Measurements from ENCODE around the gene PRRG1.
"Not testable (repeated sequence)": the region's sequence is repeated elsewhere in the genome, so short reads cannot be mapped to it uniquely, and the experiment has no call there.

The PRRG1 gene

DNA sequence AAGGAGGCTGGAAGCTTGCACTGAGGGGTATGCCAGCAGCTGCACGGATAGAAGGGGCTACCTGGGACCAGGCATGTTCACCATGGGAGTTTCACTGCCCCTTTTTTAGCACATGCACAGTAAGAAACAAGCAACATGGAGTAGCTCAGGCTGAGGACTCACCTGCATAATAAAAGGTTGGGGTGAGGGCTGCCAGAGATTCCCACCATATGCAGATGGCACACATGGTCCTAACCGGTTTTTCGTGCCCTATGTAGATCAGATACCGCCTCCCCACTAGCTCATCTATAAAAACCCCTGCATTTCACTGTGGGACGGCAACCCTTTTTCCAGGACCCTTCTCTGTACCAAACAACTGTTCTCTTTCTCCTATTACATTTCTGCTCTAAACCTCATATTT, 125.3 kb downstream of the PRRG1 start:
- DNase-seq: no peak

DNA sequence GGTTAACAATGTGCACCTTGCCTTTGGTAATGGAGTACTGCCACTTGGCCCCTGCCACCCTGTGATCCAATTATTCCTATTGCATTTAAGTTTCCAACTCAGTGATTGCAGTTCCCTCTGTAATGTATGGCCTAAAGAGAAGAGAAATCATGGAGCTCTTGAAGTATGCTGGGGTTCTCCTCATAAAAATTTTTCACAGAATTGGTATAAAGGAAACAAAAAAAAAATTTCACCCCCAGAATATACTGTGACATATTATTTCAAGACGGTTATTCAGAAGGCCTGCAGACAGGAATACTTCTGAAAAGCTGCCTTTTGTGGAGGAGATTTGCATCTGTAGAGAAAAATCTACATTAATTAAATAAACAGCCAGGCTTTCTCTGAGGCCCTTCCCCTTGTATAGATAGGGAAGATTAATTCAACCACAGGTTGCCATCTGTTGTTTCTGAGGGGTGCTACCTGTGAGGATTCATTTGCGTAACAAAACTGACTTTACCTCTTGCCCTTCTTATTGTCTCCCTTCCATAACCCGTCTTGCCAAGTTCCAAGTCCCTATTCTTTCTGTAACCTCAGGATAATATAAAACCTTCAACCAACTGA, 127.5 kb downstream of the PRRG1 start:
- no peak for DNase-seq

DNA sequence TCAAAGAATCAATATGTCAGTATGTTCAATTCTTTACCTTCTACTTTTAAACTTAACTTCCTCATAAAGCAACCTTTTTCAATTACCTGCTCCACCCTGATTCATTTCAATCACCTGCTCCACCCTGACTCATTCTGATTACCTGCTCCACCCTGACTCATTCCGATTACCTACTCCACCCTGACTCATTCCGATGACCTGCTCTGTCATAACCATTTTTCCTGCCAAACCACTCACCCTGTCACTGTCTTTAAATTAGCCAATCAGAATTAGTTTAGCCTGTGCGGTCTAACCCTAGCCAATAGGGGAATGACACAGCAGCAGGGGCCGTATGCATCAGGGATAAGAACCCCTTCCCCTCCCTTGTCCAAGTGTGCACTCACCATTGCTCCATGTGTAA, 135.2 kb downstream of the PRRG1 start:
- not testable (repeated sequence) for DNase-seq

DNA sequence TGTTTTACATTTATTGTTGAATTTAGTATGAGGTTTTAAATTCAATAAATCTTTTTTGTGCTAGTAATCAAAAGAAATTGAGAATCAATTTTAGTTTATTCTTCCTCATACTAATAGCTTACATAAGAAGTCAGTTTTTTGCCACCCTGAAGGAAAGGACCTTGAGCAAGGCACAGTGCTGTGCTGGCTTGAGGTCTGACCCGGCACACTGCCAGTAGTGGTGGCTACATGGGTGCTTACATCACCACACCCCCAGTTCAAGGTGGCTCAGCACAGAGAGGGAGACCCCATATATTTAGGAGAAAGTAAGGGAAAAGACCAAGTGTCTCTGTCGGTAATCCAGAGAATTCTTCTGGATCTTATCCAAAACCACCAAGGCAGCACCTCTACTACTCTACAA, 136.3 kb downstream of the PRRG1 start:
- no peak for DNase-seq

DNA sequence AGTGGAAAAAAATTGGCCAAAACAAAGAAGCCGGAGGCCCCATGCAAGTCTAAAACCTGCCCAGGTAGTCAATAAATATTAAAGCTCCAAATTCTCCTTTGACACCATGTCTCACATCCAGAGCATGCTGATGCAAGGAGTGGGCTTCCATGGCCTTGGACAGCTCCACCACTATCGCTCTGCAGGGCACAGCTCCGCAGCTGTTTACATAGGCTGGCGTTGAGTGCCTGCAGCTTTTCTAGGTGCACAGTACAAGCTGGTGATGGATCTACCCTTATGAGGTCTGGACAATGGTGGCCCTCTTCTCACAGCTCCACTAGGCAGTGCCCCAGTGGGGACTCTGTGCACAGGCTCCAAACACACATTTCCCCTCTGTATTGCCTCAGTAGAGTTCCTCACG, 138.1 kb downstream of the PRRG1 start:
- no peak for DNase-seq

DNA sequence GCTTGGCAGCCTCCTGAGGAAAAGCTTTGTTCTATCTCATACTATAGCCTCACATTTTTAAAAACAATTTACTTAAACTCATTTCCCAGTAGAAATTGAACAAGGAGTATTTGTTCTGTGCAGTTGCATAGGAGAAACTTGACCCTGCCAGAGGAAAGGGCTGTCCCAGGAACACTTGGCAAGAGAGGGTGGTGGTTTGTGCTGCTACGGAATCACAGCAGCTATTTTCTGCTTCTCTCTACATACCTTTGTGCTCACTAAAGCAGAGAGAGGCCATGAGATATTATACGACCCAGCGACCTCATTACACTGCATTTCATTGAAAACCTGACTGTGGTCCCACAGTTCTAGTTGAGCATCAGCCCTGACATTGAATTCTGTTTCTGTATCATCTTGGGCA, 139.2 kb downstream of the PRRG1 start:
- DNase-seq: no peak

DNA sequence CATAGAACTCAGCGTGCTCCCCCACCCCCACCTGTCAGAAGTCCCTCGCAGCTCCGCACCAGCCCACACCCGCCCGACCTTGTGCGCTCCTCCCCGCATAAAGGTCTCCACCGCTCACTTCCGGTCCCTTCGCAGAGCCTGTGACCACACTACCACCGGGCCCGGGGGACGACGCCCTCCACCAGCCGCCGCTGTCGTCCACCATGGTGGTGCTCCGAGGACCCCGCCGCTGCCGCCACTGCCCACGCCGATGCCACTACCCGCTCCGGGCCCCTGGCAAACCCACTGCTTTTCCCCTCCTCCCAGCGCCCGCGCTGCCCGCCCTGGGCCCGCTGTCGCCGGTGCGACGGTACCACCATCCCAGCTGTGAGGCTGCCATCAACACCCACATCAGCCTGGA, 142.5 kb downstream of the PRRG1 start:
- no peak for DNase-seq

DNA sequence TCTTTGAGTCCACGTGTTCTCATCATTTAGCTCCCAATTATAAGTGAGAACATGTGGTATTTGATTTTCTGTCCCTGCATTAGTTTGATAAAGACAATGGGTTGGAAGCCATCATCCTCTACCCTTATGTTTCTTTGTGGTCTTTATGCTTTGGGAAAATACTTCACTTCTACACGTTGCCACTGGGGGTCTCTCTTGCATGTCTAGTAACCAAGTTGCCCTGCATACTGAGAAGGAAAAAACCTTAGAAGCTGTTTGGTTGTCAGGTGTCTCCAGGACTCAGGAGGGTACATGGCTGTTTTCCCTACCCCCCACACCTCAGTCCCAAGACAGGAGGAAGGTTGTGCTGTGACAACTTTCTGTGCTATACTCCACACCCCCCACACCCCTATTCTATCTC, 146.6 kb downstream of the PRRG1 start:
- DNase-seq: not testable (repeated sequence)

DNA sequence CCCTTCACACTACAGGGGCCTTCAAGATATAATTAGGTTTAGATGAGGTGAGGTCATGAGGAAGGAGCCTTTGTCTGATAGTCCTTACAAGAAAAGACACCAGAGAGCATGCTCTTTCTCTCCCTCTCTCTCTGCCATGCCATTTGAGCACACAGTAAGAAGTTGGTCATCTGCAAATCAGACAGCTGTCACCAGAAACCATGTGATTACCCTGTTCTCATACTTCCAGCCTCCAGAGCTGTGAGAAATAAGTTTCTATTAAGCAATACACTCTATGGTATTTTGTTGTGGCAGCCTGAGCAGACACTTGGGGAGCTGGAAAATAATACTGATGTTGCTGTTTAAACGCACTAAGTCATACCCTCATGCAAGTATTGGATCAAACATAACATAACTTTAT, 148.0 kb downstream of the PRRG1 start:
- DNase-seq: not testable (repeated sequence)

DNA sequence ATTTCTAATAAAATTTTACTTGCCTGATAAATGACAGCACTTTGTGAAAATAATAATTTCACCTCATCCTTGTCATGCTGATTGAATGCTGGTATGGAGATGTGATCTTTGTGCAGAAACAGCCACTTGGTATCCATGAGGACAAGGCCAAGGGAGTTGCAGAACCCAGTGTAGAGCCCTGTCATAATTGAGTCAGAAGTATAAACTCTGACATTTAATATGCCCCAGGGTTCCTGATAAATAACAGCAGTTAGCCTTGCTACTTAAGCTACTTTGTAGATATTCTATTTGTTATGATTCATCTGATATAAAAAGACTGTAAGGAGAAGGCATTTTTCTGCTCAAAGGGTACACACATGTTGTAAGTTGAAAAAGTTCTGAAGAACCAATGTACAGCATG, 149.2 kb downstream of the PRRG1 start:
- not testable (repeated sequence) for DNase-seq

DNA sequence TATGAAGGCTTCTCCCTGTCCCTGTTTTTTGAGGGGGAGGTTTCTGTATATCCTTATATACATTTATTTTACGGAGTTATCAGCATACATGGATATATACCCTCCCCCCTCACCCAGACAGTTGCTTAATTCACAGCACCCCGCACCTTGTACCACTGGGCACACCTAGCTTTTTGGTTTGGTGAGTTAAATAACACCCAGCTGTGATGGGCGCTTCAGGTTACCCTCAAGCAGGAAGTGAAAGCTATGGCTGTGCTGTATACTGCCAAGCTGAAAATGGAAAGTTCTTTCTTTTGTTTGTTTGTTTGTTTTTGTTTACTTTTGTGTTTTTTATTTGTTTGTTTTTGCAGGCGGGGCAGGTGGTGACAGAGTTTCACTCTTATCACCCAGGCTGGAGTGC, 150.5 kb downstream of the PRRG1 start:
- DNase-seq: not testable (repeated sequence)

DNA sequence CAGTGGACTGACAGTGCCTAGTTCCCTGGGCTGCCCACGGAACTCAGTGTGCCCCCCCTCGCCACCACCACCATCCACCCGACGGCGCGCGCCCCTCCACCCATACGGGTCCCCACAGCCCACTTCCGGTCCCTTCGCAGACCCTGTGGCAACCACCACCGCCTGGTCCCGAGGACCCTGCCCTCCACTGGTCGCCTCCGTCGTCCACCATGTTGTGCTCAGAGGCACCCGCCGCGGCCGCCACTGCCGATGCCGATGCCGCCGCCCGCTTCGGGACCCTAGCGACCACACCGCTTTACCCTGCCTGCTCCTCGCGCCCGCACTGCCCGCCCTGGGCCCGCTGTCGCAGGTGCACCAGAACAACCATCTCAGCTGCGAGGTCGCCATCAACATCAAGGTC, 155.8 kb downstream of the PRRG1 start:
- DNase-seq: no peak
